ENCODE measurements around the gene SRSF10. TPM values are rescaled to one million over a fixed set of nuclear protein-coding genes. Genes with fewer than 3 reads are reported as not detected.

SRSF10 gene
- total RNA-seq, 4 donors from 2014 or later, result 20.4 to 49.9 (median 26.5) TPM

DNA sequence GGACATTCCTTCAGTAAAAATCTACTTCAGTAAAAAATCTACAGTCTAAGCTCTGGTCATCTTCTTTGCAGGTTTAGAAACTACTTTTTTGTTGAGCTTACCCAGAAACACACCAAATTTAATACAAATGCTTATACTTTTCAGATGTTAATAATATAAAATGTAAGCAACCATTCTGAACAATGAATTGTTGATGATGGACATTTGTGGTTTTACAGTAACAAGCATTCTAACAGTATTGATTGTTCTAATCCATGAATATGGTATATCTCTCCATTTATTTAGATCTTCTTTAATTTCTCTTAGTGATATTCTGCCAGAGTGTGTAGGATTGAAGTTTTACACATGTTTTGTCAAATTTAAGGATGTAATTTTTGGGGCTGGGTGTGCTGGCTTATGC lies 27.0 kb upstream of the SRSF10 start:
- Histone ChIP-seq H3K36me3 (no peaks in the 10 kb centered on the region), H3K4me1 (peaks cover 15 to 16% of the 10 kb centered on the region in 2 donors), H3K27ac (no peak overlapping the region), H3K4me3 (no peak overlapping the region), H3K27me3 (no peaks in the 10 kb centered on the region), H3K9me3 (no peaks in the 10 kb centered on the region)
- in situ Hi-C loops (cut with MboI; ENCODE audit: low sequenced_read_pairs in 4 of 4), result no loop called here
- DNase-seq (no peak), ATAC-seq (no peak)
- TF ChIP-seq, protein P1, sequence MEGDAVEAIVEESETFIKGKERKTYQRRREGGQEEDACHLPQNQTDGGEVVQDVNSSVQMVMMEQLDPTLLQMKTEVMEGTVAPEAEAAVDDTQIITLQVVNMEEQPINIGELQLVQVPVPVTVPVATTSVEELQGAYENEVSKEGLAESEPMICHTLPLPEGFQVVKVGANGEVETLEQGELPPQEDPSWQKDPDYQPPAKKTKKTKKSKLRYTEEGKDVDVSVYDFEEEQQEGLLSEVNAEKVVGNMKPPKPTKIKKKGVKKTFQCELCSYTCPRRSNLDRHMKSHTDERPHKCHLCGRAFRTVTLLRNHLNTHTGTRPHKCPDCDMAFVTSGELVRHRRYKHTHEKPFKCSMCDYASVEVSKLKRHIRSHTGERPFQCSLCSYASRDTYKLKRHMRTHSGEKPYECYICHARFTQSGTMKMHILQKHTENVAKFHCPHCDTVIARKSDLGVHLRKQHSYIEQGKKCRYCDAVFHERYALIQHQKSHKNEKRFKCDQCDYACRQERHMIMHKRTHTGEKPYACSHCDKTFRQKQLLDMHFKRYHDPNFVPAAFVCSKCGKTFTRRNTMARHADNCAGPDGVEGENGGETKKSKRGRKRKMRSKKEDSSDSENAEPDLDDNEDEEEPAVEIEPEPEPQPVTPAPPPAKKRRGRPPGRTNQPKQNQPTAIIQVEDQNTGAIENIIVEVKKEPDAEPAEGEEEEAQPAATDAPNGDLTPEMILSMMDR (IDR thresholded peaks at IDR 0.05 in 4 of 5, conservative IDR thresholded peaks at IDR 0.05 in 1 of 5), result no peak
- TF ChIP-seq POLR2A (IDR thresholded peaks at IDR 0.05), result no peak
- intact Hi-C loops (cut with DNase I; ENCODE audit: low total_unique reads), result no loop called here

GRCh38 chr1:24005163-24005562 lies 25.0 kb upstream of the SRSF10 start:
- intact Hi-C loops (cut with DNase I; ENCODE audit: low total_unique reads) (no loop called here), in situ Hi-C loops (cut with MboI; ENCODE audit: low sequenced_read_pairs in 4 of 4) (no loop called here)
- H3K27ac ChIP-seq, result no peak overlapping the region
- no peak overlapping the region for H3K4me3 ChIP-seq
- H3K4me1 ChIP-seq, result peaks cover 15 to 16% of the 10 kb centered on the region in 2 donors
- H3K27me3 ChIP-seq, result no peaks in the 10 kb centered on the region
- no peak for DNase-seq
- no peak for ATAC-seq
- no peak for TF ChIP-seq POLR2A (IDR thresholded peaks at IDR 0.05)
- TF ChIP-seq, protein P1 (IDR thresholded peaks at IDR 0.05 in 4 of 5, conservative IDR thresholded peaks at IDR 0.05 in 1 of 5), result no peak
- no peaks in the 10 kb centered on the region for H3K36me3 ChIP-seq
- H3K9me3 ChIP-seq, result no peaks in the 10 kb centered on the region

DNA sequence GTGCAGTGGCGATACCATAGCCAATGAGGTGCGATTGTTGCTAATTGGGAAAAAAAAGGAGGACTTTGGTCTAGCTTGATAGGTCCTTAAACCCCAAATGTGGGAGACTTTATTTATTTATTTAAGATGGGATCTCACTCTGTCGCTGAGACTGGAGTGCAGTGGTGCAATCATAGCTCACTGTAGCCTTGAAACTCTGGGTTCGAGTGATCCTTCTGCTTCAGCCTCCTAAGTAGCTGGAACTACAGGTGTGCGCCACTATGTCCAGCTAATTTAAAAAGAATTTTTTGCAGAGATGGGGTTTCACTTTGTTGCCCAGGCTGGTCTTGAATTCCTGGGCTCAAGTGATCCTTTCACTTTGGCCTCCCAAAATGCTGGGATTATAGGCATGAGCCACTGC lies 24.0 kb upstream of the SRSF10 start:
- in situ Hi-C loops (cut with MboI; ENCODE audit: low sequenced_read_pairs in 4 of 4), result no loop called here
- Histone ChIP-seq H3K4me3 (no peak overlapping the region), H3K36me3 (no peaks in the 10 kb centered on the region), H3K9me3 (no peaks in the 10 kb centered on the region), H3K27ac (peak overlapping the region in 3 of 4 donors; percentile 43 to 55 (median 44)), H3K27me3 (no peaks in the 10 kb centered on the region), H3K4me1 (peaks cover 15 to 21% of the 10 kb centered on the region in 2 donors)
- no peak for DNase-seq
- no peak for ATAC-seq
- TF ChIP-seq POLR2A (IDR thresholded peaks at IDR 0.05), result no peak
- TF ChIP-seq, protein P1 (IDR thresholded peaks at IDR 0.05 in 4 of 5, conservative IDR thresholded peaks at IDR 0.05 in 1 of 5), result no peak
- intact Hi-C loops (cut with DNase I; ENCODE audit: low total_unique reads), result no loop called here

DNA sequence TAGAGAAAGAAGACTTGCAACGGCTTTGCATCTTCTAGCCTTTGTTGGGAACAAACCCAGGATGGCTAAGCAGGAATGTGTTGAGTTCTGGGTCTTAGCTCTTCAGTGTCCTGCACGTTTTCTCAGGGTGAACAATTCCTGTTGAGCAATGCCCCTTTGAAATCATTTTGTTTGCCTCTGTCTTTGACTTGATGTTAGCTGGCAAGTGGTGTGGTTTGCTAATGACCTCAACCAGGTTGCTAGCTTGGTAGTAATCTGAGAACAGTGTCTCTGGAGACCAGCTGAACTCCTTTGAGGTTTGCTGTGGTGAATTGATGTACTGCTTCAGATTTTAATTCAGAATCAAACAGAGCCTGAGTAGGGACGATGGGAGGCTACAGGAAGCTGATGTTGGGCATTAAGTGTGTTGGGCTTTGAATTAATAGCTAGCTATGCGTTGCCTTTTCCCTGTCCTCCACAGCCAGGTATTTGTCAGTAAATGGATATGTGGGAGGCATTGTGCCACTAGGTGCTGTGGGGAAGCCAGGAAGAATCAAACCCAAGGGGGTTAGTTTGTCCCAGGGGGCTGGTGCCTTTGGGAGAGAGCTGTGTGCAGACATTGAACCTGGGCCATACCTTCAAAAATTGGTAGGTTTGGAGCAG lies 23.3 kb upstream of the SRSF10 start:
- DNase-seq (no peak), ATAC-seq (peak; percentile 83 to 89)
- intact Hi-C loops (cut with DNase I; ENCODE audit: low total_unique reads) (no loop called here), in situ Hi-C loops (cut with MboI; ENCODE audit: low sequenced_read_pairs in 4 of 4) (no loop called here)
- TF ChIP-seq, protein P1 (IDR thresholded peaks at IDR 0.05 in 4 of 5, conservative IDR thresholded peaks at IDR 0.05 in 1 of 5), result no peak
- no peak for TF ChIP-seq POLR2A (IDR thresholded peaks at IDR 0.05)
- peak overlapping the region; percentile 35 to 55 (median 44) for H3K27ac ChIP-seq
- H3K4me3 ChIP-seq, result no peak overlapping the region
- H3K27me3 ChIP-seq, result no peaks in the 10 kb centered on the region
- H3K36me3 ChIP-seq, result no peaks in the 10 kb centered on the region
- H3K4me1 ChIP-seq, result peaks cover 21 to 27% of the 10 kb centered on the region in 2 donors
- H3K9me3 ChIP-seq, result no peaks in the 10 kb centered on the region

DNA sequence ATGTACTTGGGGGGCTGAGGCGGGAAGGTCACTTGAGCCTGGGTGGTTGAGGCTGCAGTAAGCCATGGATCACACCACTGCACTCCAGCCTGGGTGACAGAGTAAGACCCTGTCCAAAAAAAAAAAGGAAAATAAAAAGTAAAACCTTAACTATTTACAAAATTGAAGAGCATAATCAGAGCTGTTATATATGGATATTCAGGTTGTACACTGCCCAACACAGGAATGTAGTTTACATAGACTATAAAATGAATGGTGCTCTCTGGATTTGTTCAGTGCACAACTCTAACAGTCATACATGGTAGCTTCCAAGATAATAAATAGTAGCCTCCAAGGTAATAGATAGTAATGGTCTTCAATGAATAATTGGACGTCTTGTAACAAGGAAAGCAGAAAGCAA lies 22.6 kb upstream of the SRSF10 start:
- Histone ChIP-seq H3K36me3 (no peaks in the 10 kb centered on the region), H3K4me1 (peaks cover 27 to 28% of the 10 kb centered on the region in 2 donors), H3K27me3 (no peaks in the 10 kb centered on the region), H3K4me3 (no peak overlapping the region), H3K9me3 (no peaks in the 10 kb centered on the region), H3K27ac (peak overlapping the region in 3 of 4 donors; percentile 35 to 44 (median 43))
- in situ Hi-C loops (cut with MboI; ENCODE audit: low sequenced_read_pairs in 4 of 4), result no loop called here
- ATAC-seq (no peak), DNase-seq (no peak)
- TF ChIP-seq POLR2A (IDR thresholded peaks at IDR 0.05), result no peak
- TF ChIP-seq, protein P1 (IDR thresholded peaks at IDR 0.05 in 4 of 5, conservative IDR thresholded peaks at IDR 0.05 in 1 of 5), result no peak
- intact Hi-C loops (cut with DNase I; ENCODE audit: low total_unique reads), result no loop called here

Data from gastrocnemius medialis (tissue), 4 donors.